Right lobe of liver (tissue), 6 donors: Measurements from ENCODE around the gene SLC2A5. TPM values are rescaled to one million over a fixed set of nuclear protein-coding genes. Genes with fewer than 3 reads are reported as not detected.
"Not testable (repeated sequence)": the region's sequence is repeated elsewhere in the genome, so short reads cannot be mapped to it uniquely, and the experiment has no call there.

Source experiments
- ATAC-seq, 4 donors: fragments of 200-7000 bp; cut with Tn5 transposase; one replicate each; pipeline ENCODE4 v1.9.1; 2020; ENCODE audit warnings: mild to moderate bottlenecking in 4 of 4, moderate library complexity in 4 of 4
- DNase-seq, 3 donors: peaks; one replicate each; pipeline ENCODE4 v3.0.0-alpha.2; 2020
- H3K27ac ChIP-seq, 3 donors: fragments of 200-600 bp; one replicate each; pipeline ENCODE4 v1.8.0; 2022
- H3K27me3 ChIP-seq, 2 donors: fragments of 200-600 bp; one replicate each; pipeline ENCODE4 v1.8.0; 2022
- H3K36me3 ChIP-seq, 4 donors: fragments of 200-600 bp; sonication (generic) in 1 of 4; one replicate each; pipeline versions ENCODE4 v1.5.1 to v1.8.0; 2017 to 2022; ENCODE audit warnings: control low read depth in 1 of 4
- H3K4me1 ChIP-seq, 4 donors: fragments of 200-600 bp; sonication (generic) in 1 of 4; one replicate each; pipeline versions ENCODE4 v1.5.1 to v1.8.0; 2017 to 2022; ENCODE audit warnings: control low read depth in 1 of 4
- H3K4me3 ChIP-seq, 3 donors: fragments of 200-600 bp; one replicate each; pipeline ENCODE4 v1.8.0; 2022
- H3K9me3 ChIP-seq, 4 donors: fragments of 200-600 bp; sonication (generic) in 1 of 4; one replicate each; pipeline versions ENCODE4 v1.5.1 to v1.8.0; 2017 to 2022; ENCODE audit warnings: control low read depth in 1 of 4
- CTCF ChIP-seq, 4 donors: fragments of 200-600 bp in 3 of 4; fragments of 450-650 bp in 1 of 4; IDR thresholded peaks; one replicate each; pipeline versions ENCODE4 v1.5.1 to v1.8.0; 2016 to 2022; ENCODE audit warnings: antibody characterized with exemption in 4 of 4, mild to moderate bottlenecking in 2 of 4
- POLR2A ChIP-seq: fragments of 450-650 bp; IDR thresholded peaks from one replicate; pipeline ENCODE4 v1.6.1; 2017; ENCODE audit warnings: antibody characterized with exemption, mild to moderate bottlenecking
- WGBS: methylation state at CpG from one replicate; pipeline ENCODE4 v1.1.6; 2018; ENCODE audit warnings: low coverage, low lambda C conversion rate; ENCODE audit not compliant: insufficient coverage; ENCODE audit errors: missing lambda C conversion rate; 5-methylcytosine and 5-hydroxymethylcytosine counted together
- intact Hi-C, 2 donors: fragments of 100-400 bp; cut with DNase I; formaldehyde crosslinking; loops; one replicate each; pipeline versions ENCODE4 v1.11.2 to v1.14.1; 2022
- total RNA-seq, 6 experiments: library from RNA; depleted of rRNA in 2 of 6; stranded (reverse); fragments of >200 nt in 2 of 6; fragmentation: NEBNext Ultra II Directional in 3 of 6; extraction: Animal tissue kit (Norgen Biotek cat#: 25700) in 3 of 6; gene quantifications; one replicate each; pipeline versions ENCODE4 v1.1.0 to v1.2.4, GENCODE V29; 2016 to 2023
- donor health status: DM: no; HTN: yes; CAD: no.
- donor health status: DM: no; HTN: no; CAD: no.
- donor health status: DM: no; HTN: no; CAD: no.
- donor health status: DM: no; HTN: yes; CAD: no.
- donor health status: DM: no; HTN: yes; CAD: no.

Gene SLC2A5
- total RNA-seq, 6 experiments from 2014 or later = 0.19 to 3.5 (median 0.30) TPM

- intact Hi-C loops = no loop called here
- no peak for TF ChIP-seq POLR2A
- no peak for TF ChIP-seq CTCF (IDR thresholded peaks at IDR 0.05)
Observed at GRCh38 chr1:9006956-9007615, 62.3 kb downstream of the SLC2A5 start.

GRCh38 chr1:9005395-9005708, 64.1 kb downstream of the SLC2A5 start:
- WGBS = 27% methylated on average over 6 of the region's 8 CpGs
- no peak for ATAC-seq
- Histone ChIP-seq H3K27me3 (no peaks in the 10 kb centered on the region), H3K4me3 (no peak overlapping the region), H3K9me3 (no peaks in the 10 kb centered on the region), H3K36me3 (no peaks in the 10 kb centered on the region), H3K4me1 (no peaks in the 10 kb centered on the region), H3K27ac (no peak overlapping the region)
- no peak for TF ChIP-seq CTCF (IDR thresholded peaks at IDR 0.05)
- TF ChIP-seq POLR2A = no peak
- intact Hi-C loops = no loop called here
- DNase-seq = no peak

More at GRCh38 chr1:9006956-9007615, 62.3 kb downstream of the SLC2A5 start:
- H3K36me3 ChIP-seq = no peaks in the 10 kb centered on the region
- no peaks in the 10 kb centered on the region for H3K27me3 ChIP-seq
- ATAC-seq (no peak), DNase-seq (no peak)
- no peak overlapping the region for H3K4me3 ChIP-seq
- no peaks in the 10 kb centered on the region for H3K4me1 ChIP-seq
- WGBS = 86% methylated on average over 7 of the region's 19 CpGs
- no peaks in the 10 kb centered on the region for H3K9me3 ChIP-seq
- H3K27ac ChIP-seq = no peak overlapping the region

GRCh38 chr1:9004700-9005394, 64.6 kb downstream of the SLC2A5 start:
- TF ChIP-seq POLR2A (no peak), CTCF (IDR thresholded peaks at IDR 0.05) (peak; percentile 74 to 95 (median 93))
- ATAC-seq = peak; percentile 86 to 95 (median 92)
- no peaks in the 10 kb centered on the region for H3K9me3 ChIP-seq
- no peaks in the 10 kb centered on the region for H3K36me3 ChIP-seq
- no peak overlapping the region for H3K27ac ChIP-seq
- H3K27me3 ChIP-seq = no peaks in the 10 kb centered on the region
- 35% methylated on average over 13 of the region's 22 CpGs for WGBS
- no peak overlapping the region for H3K4me3 ChIP-seq
- intact Hi-C loops = no loop called here
- no peaks in the 10 kb centered on the region for H3K4me1 ChIP-seq
- peak; percentile 68 to 74 (median 72) for DNase-seq

- no peak overlapping the region for H3K4me3 ChIP-seq
- no peaks in the 10 kb centered on the region for H3K27me3 ChIP-seq
- no peak for ATAC-seq
- no peaks in the 10 kb centered on the region for H3K36me3 ChIP-seq
- TF ChIP-seq POLR2A = no peak
- no peak for TF ChIP-seq CTCF (IDR thresholded peaks at IDR 0.05)
- 75% methylated on average over 9 of the region's 11 CpGs for WGBS
- no peaks in the 10 kb centered on the region for H3K4me1 ChIP-seq
- no peak overlapping the region for H3K27ac ChIP-seq
- intact Hi-C loops = no loop called here
- no peaks in the 10 kb centered on the region for H3K9me3 ChIP-seq
- no peak for DNase-seq
Observed at GRCh38 chr1:9004031-9004699, 65.3 kb downstream of the SLC2A5 start.

GRCh38 chr1:9002215-9002560, 67.2 kb downstream of the SLC2A5 start:
- WGBS = 82% methylated on average over 7 of the region's 11 CpGs
- DNase-seq, H3K27me3 ChIP-seq, ATAC-seq, H3K4me3 ChIP-seq, H3K9me3 ChIP-seq, H3K27ac ChIP-seq, H3K4me1 ChIP-seq, H3K36me3 ChIP-seq, intact Hi-C loops: not testable (repeated sequence)

- H3K4me3 ChIP-seq, intact Hi-C loops, H3K36me3 ChIP-seq, ATAC-seq, H3K27me3 ChIP-seq, H3K4me1 ChIP-seq, H3K27ac ChIP-seq, H3K9me3 ChIP-seq, DNase-seq: not testable (repeated sequence)
- WGBS = 40% methylated on average over 1 of the region's 13 CpGs
Observed at GRCh38 chr1:9001534-9002214, 67.8 kb downstream of the SLC2A5 start.

- WGBS = 45% methylated on average over 9 of the region's 13 CpGs
- intact Hi-C loops, H3K4me1 ChIP-seq, DNase-seq, H3K4me3 ChIP-seq, H3K36me3 ChIP-seq, H3K9me3 ChIP-seq, H3K27me3 ChIP-seq, H3K27ac ChIP-seq: not testable (repeated sequence)
- peak; percentile 76 to 95 (median 82) for ATAC-seq
Observed at GRCh38 chr1:8993962-8994675, 75.3 kb downstream of the SLC2A5 start.
